Body of pancreas (tissue), 4 donors: ENCODE data around the gene HEXIM1. TPM values are rescaled to one million over a fixed set of nuclear protein-coding genes. Genes with fewer than 3 reads are reported as not detected.

Experiments
- ATAC-seq: fragments of 150-250 bp; one replicate; pipeline ENCODE4 v1.9.1; 2016
- DNase-seq, 4 donors: peaks; one replicate each; pipeline ENCODE4 v3.0.0-alpha.2; 2019
- H3K27ac ChIP-seq, 4 donors: fragments of 200-600 bp; sonication (generic); 1 replicate in 3 of 4; 2 replicates in 1 of 4; pipeline versions ENCODE4 v1.5.1 to v1.6.1; 2016 to 2019; ENCODE audit warnings: mild to moderate bottlenecking in 1 of 4, mixed read lengths in 1 of 4, moderate library complexity in 1 of 4
- H3K27me3 ChIP-seq, 2 donors: fragments of 200-600 bp; sonication (generic); one replicate each; pipeline ENCODE4 v1.6.0; 2016; ENCODE audit warnings: mild to moderate bottlenecking in 1 of 2
- H3K36me3 ChIP-seq, 2 donors: fragments of 200-600 bp; sonication (generic); replicated peaks in 1 of 2; 2 replicates each; pipeline ENCODE4 v1.5.1; 2016; ENCODE audit warnings: low read depth in 2 of 2; ENCODE audit not compliant: insufficient read depth in 1 of 2
- H3K4me1 ChIP-seq: fragments of 200-600 bp; sonication (generic); one replicate; pipeline ENCODE4 v1.6.0; 2016
- H3K4me3 ChIP-seq, 2 donors: fragments of 200-600 bp; sonication (generic); 1 replicate in 1 of 2; 2 replicates in 1 of 2; pipeline ENCODE4 v1.5.1; 2016 to 2019
- H3K9me3 ChIP-seq, 3 donors: fragments of 200-600 bp; sonication (generic); 1 replicate in 2 of 3; 2 replicates in 1 of 3; pipeline ENCODE4 v1.5.1; 2016
- CTCF ChIP-seq, 7 experiments: fragments of 450-650 bp in 4 of 7; fragments of 200-600 bp in 3 of 7; sonication (generic) in 3 of 7; IDR thresholded peaks; one replicate each; pipeline ENCODE4 v1.5.1; 2016 to 2019; ENCODE audit warnings: antibody characterized with exemption in 7 of 7
- POLR2A ChIP-seq, 3 donors: fragments of 450-650 bp; IDR thresholded peaks; one replicate each; pipeline ENCODE4 v1.6.1; 2016; ENCODE audit warnings: antibody characterized with exemption in 3 of 3, mild to moderate bottlenecking in 2 of 3
- WGBS, 2 donors: methylation state at CpG; one replicate each; pipeline ENCODE4 v1.1.5; 2017; 5-methylcytosine and 5-hydroxymethylcytosine counted together
- intact Hi-C: fragments of 100-400 bp; cut with DNase I; formaldehyde crosslinking; loops from one replicate; pipeline ENCODE4 v1.15.1; 2023
- total RNA-seq, 2 donors: library from RNA; depleted of rRNA; stranded (reverse); fragments of >200 nt; gene quantifications; one replicate each; pipeline ENCODE4 v1.1.0, GENCODE V29; 2016

HEXIM1 gene
- total RNA-seq, 2 donors from 2014 or later: 13.8 to 15.3 TPM

- TF ChIP-seq CTCF (IDR thresholded peaks at IDR 0.05) (no peak), POLR2A (IDR thresholded peaks at IDR 0.05) (no peak)
- no peaks in the 10 kb centered on the region for H3K9me3 ChIP-seq
Observed at GRCh38 chr17:45104907-45105624, 43.2 kb upstream of the HEXIM1 start.

GRCh38 chr17:45106096-45106495, 42.2 kb upstream of the HEXIM1 start:
- ATAC-seq: no peak
- peaks cover 15 to 61% of the 10 kb centered on the region in 2 donors for H3K36me3 ChIP-seq
- H3K27me3 ChIP-seq: no peaks in the 10 kb centered on the region
- no peak overlapping the region for H3K4me3 ChIP-seq
- no peaks in the 10 kb centered on the region for H3K4me1 ChIP-seq
- 75 to 86% methylated on average over 5 of the region's 5 CpGs for WGBS, 2 donors
- H3K27ac ChIP-seq: no peak overlapping the region
- intact Hi-C loops: loop anchor here (10.0 kb wide), 1 partner anchor 331 kb away; no protein-coding TSS in a partner anchor
- TF ChIP-seq CTCF (IDR thresholded peaks at IDR 0.05): no peak
- no peak for TF ChIP-seq POLR2A (IDR thresholded peaks at IDR 0.05)
- H3K9me3 ChIP-seq: no peaks in the 10 kb centered on the region
- no peak for DNase-seq

More at GRCh38 chr17:45104907-45105624, 43.2 kb upstream of the HEXIM1 start:
- no peak overlapping the region for H3K4me3 ChIP-seq
- no peaks in the 10 kb centered on the region for H3K27me3 ChIP-seq
- peaks cover 15 to 61% of the 10 kb centered on the region in 2 donors for H3K36me3 ChIP-seq
- no peak for DNase-seq
- 86 to 87% methylated on average over 5 to 17 of the region's 17 CpGs for WGBS, 2 donors
- intact Hi-C loops: loop anchor here (10.0 kb wide), 1 partner anchor 330 kb away; no protein-coding TSS in a partner anchor
- H3K27ac ChIP-seq: no peak overlapping the region
- H3K4me1 ChIP-seq: no peaks in the 10 kb centered on the region
- ATAC-seq: no peak

- Histone ChIP-seq H3K4me1 (no peaks in the 10 kb centered on the region), H3K27ac (no peak overlapping the region), H3K27me3 (no peaks in the 10 kb centered on the region), H3K4me3 (no peak overlapping the region), H3K36me3 (peaks cover 15 to 61% of the 10 kb centered on the region in 2 donors), H3K9me3 (no peaks in the 10 kb centered on the region)
- WGBS, 2 donors: 84 to 90% methylated on average over 5 of the region's 5 CpGs
- intact Hi-C loops: loop anchor here (10.0 kb wide), 1 partner anchor 332 kb away; no protein-coding TSS in a partner anchor
- ATAC-seq (no peak), DNase-seq (no peak)
- no peak for TF ChIP-seq POLR2A (IDR thresholded peaks at IDR 0.05)
- TF ChIP-seq CTCF (IDR thresholded peaks at IDR 0.05): no peak
Observed at GRCh38 chr17:45106582-45106981, 41.7 kb upstream of the HEXIM1 start.

- intact Hi-C loops: loop anchor here (10.0 kb wide), 1 partner anchor 333 kb away; no protein-coding TSS in a partner anchor
- DNase-seq (no peak), ATAC-seq (no peak)
- H3K4me3 ChIP-seq: no peak overlapping the region
- no peaks in the 10 kb centered on the region for H3K4me1 ChIP-seq
- 91 to 100% methylated on average over 6 to 13 of the region's 13 CpGs for WGBS, 2 donors
- H3K27ac ChIP-seq: no peak overlapping the region
- peaks cover 15 to 52% of the 10 kb centered on the region in 2 donors for H3K36me3 ChIP-seq
- TF ChIP-seq CTCF (IDR thresholded peaks at IDR 0.05): no peak
- H3K9me3 ChIP-seq: no peaks in the 10 kb centered on the region
- no peaks in the 10 kb centered on the region for H3K27me3 ChIP-seq
Observed at GRCh38 chr17:45107293-45108010, 40.8 kb upstream of the HEXIM1 start.
